Measurements from ENCODE around the gene CANT1.
"Not testable (repeated sequence)": the region's sequence is repeated elsewhere in the genome, so short reads cannot be mapped to it uniquely, and the experiment has no call there.

CANT1 gene

GRCh38 chr17:78963378-78963777 is 46.2 kb downstream of the CANT1 start:
- no peak for DNase-seq (ENCODE audit: low read depth)
- no peak overlapping the region for H3K4me3 ChIP-seq (ENCODE audit: control insufficient read depth, low read depth, low read length)
- no peak for TF ChIP-seq CTCF (conservative IDR thresholded peaks at IDR 0.05; ENCODE audit: control insufficient read depth, insufficient read depth, low read depth, low read length)

GRCh38 chr17:78962984-78963348 is 46.6 kb downstream of the CANT1 start:
- not testable (repeated sequence) for H3K4me3 ChIP-seq (ENCODE audit: control insufficient read depth, low read depth, low read length); DNase-seq (ENCODE audit: low read depth)

GRCh38 chr17:78962345-78962983 is 47.1 kb downstream of the CANT1 start:
- no peak overlapping the region for H3K4me3 ChIP-seq (ENCODE audit: control insufficient read depth, low read depth, low read length)
- no peak for TF ChIP-seq CTCF (conservative IDR thresholded peaks at IDR 0.05; ENCODE audit: control insufficient read depth, insufficient read depth, low read depth, low read length)
- DNase-seq (ENCODE audit: low read depth) = peak; percentile 58

- DNase-seq (ENCODE audit: low read depth) = no peak
- TF ChIP-seq CTCF (conservative IDR thresholded peaks at IDR 0.05; ENCODE audit: control insufficient read depth, insufficient read depth, low read depth, low read length) = no peak
- H3K4me3 ChIP-seq (ENCODE audit: control insufficient read depth, low read depth, low read length) = no peak overlapping the region
These were observed 48.0 kb downstream of the CANT1 start for GRCh38 chr17:78961571-78961970.

GRCh38 chr17:78960928-78961327 is 48.6 kb downstream of the CANT1 start:
- no peak for TF ChIP-seq CTCF (conservative IDR thresholded peaks at IDR 0.05; ENCODE audit: control insufficient read depth, insufficient read depth, low read depth, low read length)
- no peak for DNase-seq (ENCODE audit: low read depth)
- H3K4me3 ChIP-seq (ENCODE audit: control insufficient read depth, low read depth, low read length) = no peak overlapping the region

GRCh38 chr17:78959803-78960202 is 49.8 kb downstream of the CANT1 start:
- no peak for DNase-seq (ENCODE audit: low read depth)
- no peak overlapping the region for H3K4me3 ChIP-seq (ENCODE audit: control insufficient read depth, low read depth, low read length)
- no peak for TF ChIP-seq CTCF (conservative IDR thresholded peaks at IDR 0.05; ENCODE audit: control insufficient read depth, insufficient read depth, low read depth, low read length)

GRCh38 chr17:78958641-78959127 is 50.9 kb downstream of the CANT1 start:
- no peak for TF ChIP-seq CTCF (conservative IDR thresholded peaks at IDR 0.05; ENCODE audit: control insufficient read depth, insufficient read depth, low read depth, low read length)
- DNase-seq (ENCODE audit: low read depth) = no peak
- H3K4me3 ChIP-seq (ENCODE audit: control insufficient read depth, low read depth, low read length) = no peak overlapping the region
